NCI-H1436 (cell line): ENCODE measurements around the gene ZIC1.

ENCODE experiments used
- DNase-seq: peaks from one replicate; lab custom pipeline; 2025; lab: John Stamatoyannopoulos, UW

ZIC1 gene

GRCh38 chr3:147422601-147423536, 13.7 kb downstream of the ZIC1 start:
- DNase-seq = no peak

- DNase-seq = no peak
Measured at GRCh38 chr3:147423537-147423797, 14.3 kb downstream of the ZIC1 start.

- no peak for DNase-seq
Measured at GRCh38 chr3:147423798-147424580, 14.8 kb downstream of the ZIC1 start.

GRCh38 chr3:147424581-147425387, 15.6 kb downstream of the ZIC1 start:
- no peak for DNase-seq

GRCh38 chr3:147425388-147425850, 16.3 kb downstream of the ZIC1 start:
- no peak for DNase-seq

- no peak for DNase-seq
Measured at GRCh38 chr3:147426931-147427330, 17.8 kb downstream of the ZIC1 start.

GRCh38 chr3:147427746-147428145, 18.6 kb downstream of the ZIC1 start:
- DNase-seq = no peak

- no peak for DNase-seq
Measured at GRCh38 chr3:147428326-147428725, 19.2 kb downstream of the ZIC1 start.

GRCh38 chr3:147428754-147429153, 19.6 kb downstream of the ZIC1 start:
- DNase-seq = no peak

- no peak for DNase-seq
Measured at GRCh38 chr3:147431751-147432150, 22.6 kb downstream of the ZIC1 start.

GRCh38 chr3:147447224-147447623, 38.1 kb downstream of the ZIC1 start:
- no peak for DNase-seq

- DNase-seq = no peak
Measured at GRCh38 chr3:147449669-147450068, 40.5 kb downstream of the ZIC1 start.

- no peak for DNase-seq
Measured at GRCh38 chr3:147458995-147459704, 50.0 kb downstream of the ZIC1 start.

- no peak for DNase-seq
Measured at GRCh38 chr3:147462856-147463255, 53.7 kb downstream of the ZIC1 start.
